ENCODE data around the gene KRT75. TPM values are rescaled to one million over a fixed set of nuclear protein-coding genes. Genes with fewer than 3 reads are reported as not detected.

Gene KRT75
- total RNA-seq, 1 donor from 2014 or later, result not detected

DNA sequence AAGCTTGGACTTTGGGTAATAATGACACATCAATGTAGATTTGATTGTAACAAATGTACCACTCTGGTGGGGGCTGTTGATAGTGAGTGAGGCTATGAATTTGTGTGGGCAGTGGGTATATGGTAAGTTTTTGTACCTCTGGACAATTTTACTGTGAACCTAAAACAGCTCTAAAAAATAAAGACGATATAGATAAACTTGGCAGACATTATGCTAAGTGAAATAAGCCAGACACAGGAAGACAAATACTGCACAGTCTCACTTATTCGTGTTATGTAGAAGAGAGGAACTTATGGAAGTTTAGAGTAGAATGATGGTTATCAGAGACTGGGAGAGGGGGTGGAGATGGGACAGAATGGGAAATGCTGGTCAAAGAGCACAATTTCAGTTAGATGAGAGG, 30.7 kb upstream of the KRT75 start:
- H2AFZ ChIP-seq (replicated peaks), result no peak overlapping the region
- H3K27me3 Mint-ChIP-seq (ENCODE audit: insufficient read depth, low read depth), result peaks cover 2% of the 10 kb centered on the region

DNA sequence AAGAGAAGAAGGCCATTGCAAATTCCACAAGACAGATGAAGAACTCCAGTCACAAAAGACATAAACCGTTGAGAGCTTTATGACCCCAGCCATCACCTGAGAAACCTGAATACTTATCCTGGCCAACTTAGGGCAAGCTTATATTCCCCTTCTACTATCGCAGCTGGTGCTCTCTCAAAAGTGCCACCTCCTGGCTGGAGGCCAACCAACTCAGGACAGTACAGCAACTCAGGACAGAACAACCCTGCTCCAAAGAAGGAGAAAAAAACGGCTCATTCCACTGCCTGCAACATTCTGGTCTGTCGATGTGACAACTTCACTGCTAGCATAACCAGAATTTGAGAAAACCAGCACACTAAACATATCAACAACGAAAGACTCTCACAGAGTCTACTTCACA, 27.5 kb upstream of the KRT75 start:
- H3K27me3 Mint-ChIP-seq (ENCODE audit: insufficient read depth, low read depth), result no peaks in the 10 kb centered on the region
- Histone ChIP-seq H3K4me1 (no peaks in the 10 kb centered on the region), H3K27ac (no peak overlapping the region), H4K20me1 (ENCODE audit: low read depth) (no peaks in the 10 kb centered on the region), H3K4me3 (no peak overlapping the region), H2AFZ (replicated peaks) (no peak overlapping the region), H3K9me3 (ENCODE audit: low read depth) (no peaks in the 10 kb centered on the region), H3K4me2 (no peak overlapping the region), H3F3A (ENCODE audit: low read depth) (no peaks in the 10 kb centered on the region), H3K27me3 (no peaks in the 10 kb centered on the region), H3K36me3 (no peaks in the 10 kb centered on the region), H3K9ac (no peak overlapping the region), H3K79me2 (ENCODE audit: low read depth) (no peaks in the 10 kb centered on the region)
- no peak for TF ChIP-seq EZH2phosphoT487 (IDR thresholded peaks at IDR 0.05)
- TF ChIP-seq, protein P1, sequence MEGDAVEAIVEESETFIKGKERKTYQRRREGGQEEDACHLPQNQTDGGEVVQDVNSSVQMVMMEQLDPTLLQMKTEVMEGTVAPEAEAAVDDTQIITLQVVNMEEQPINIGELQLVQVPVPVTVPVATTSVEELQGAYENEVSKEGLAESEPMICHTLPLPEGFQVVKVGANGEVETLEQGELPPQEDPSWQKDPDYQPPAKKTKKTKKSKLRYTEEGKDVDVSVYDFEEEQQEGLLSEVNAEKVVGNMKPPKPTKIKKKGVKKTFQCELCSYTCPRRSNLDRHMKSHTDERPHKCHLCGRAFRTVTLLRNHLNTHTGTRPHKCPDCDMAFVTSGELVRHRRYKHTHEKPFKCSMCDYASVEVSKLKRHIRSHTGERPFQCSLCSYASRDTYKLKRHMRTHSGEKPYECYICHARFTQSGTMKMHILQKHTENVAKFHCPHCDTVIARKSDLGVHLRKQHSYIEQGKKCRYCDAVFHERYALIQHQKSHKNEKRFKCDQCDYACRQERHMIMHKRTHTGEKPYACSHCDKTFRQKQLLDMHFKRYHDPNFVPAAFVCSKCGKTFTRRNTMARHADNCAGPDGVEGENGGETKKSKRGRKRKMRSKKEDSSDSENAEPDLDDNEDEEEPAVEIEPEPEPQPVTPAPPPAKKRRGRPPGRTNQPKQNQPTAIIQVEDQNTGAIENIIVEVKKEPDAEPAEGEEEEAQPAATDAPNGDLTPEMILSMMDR (IDR thresholded peaks at IDR 0.05), result no peak
- TF ChIP-seq EZH2 (IDR thresholded peaks at IDR 0.05), result no peak
- H3K4me1 Mint-ChIP-seq, result no peaks in the 10 kb centered on the region
- no peak for DNase-seq (ENCODE audit: low spot score)
- no peak overlapping the region for H3K27ac Mint-ChIP-seq
- no peak overlapping the region for H3K4me3 Mint-ChIP-seq
- H3K36me3 Mint-ChIP-seq, result no peaks in the 10 kb centered on the region
- H3K9me3 Mint-ChIP-seq, result no peaks in the 10 kb centered on the region

More for the DNA sequence above, 30.7 kb upstream of the KRT75 start:
- no peak for DNase-seq (ENCODE audit: low spot score)
- Histone ChIP-seq H3K4me3 (no peak overlapping the region), H3K27me3 (no peaks in the 10 kb centered on the region), H3K4me2 (no peak overlapping the region), H4K20me1 (ENCODE audit: low read depth) (no peaks in the 10 kb centered on the region), H3K4me1 (no peaks in the 10 kb centered on the region), H3F3A (ENCODE audit: low read depth) (no peaks in the 10 kb centered on the region), H3K36me3 (no peaks in the 10 kb centered on the region), H3K79me2 (ENCODE audit: low read depth) (no peaks in the 10 kb centered on the region), H3K27ac (no peak overlapping the region), H3K9me3 (ENCODE audit: low read depth) (no peaks in the 10 kb centered on the region), H3K9ac (no peak overlapping the region)
- Mint-ChIP-seq H3K9me3 (no peaks in the 10 kb centered on the region), H3K4me3 (no peak overlapping the region), H3K27ac (no peak overlapping the region), H3K36me3 (no peaks in the 10 kb centered on the region), H3K4me1 (no peaks in the 10 kb centered on the region)
- TF ChIP-seq EZH2 (IDR thresholded peaks at IDR 0.05) (no peak), EZH2phosphoT487 (IDR thresholded peaks at IDR 0.05) (no peak)
- TF ChIP-seq, protein P1 (IDR thresholded peaks at IDR 0.05), result no peak

DNA sequence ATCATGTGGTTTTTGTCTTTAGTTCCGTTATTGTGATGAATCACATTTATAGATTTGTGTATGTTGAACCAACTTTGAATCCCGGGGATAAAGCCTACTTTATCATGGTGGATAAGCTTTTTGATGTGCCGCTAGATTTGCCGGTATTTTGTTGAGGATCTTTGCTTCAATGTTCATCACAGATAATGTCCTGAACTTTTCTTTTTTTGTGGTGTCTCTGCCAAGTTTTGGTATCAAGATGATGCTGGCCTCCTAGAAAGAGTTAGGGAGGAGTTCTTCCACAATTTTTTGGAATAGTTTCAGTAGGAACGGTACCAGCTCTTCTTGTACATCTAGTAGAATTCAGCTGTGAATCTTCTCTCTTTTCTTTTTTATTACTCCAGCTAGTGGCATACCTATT, 24.7 kb upstream of the KRT75 start:
- no peaks in the 10 kb centered on the region for H3F3A ChIP-seq (ENCODE audit: low read depth)
- no peaks in the 10 kb centered on the region for H4K20me1 ChIP-seq (ENCODE audit: low read depth)
- no peak overlapping the region for H3K9ac ChIP-seq
- DNase-seq (ENCODE audit: low spot score), result no peak
- H3K27ac ChIP-seq, result no peak overlapping the region
- no peaks in the 10 kb centered on the region for H3K9me3 ChIP-seq (ENCODE audit: low read depth)
- H3K4me2 ChIP-seq, result no peak overlapping the region
- H3K36me3 Mint-ChIP-seq, result no peaks in the 10 kb centered on the region
- H3K36me3 ChIP-seq, result no peaks in the 10 kb centered on the region
- no peaks in the 10 kb centered on the region for H3K79me2 ChIP-seq (ENCODE audit: low read depth)
- H3K27me3 ChIP-seq, result no peaks in the 10 kb centered on the region
- H2AFZ ChIP-seq (replicated peaks), result no peak overlapping the region
- TF ChIP-seq, protein P1 (IDR thresholded peaks at IDR 0.05), result no peak
- TF ChIP-seq EZH2phosphoT487 (IDR thresholded peaks at IDR 0.05) (no peak), EZH2 (IDR thresholded peaks at IDR 0.05) (no peak)
- H3K27me3 Mint-ChIP-seq (ENCODE audit: insufficient read depth, low read depth), result peaks cover 5% of the 10 kb centered on the region
- H3K4me1 Mint-ChIP-seq, result peaks cover 7% of the 10 kb centered on the region
- no peak overlapping the region for H3K4me3 ChIP-seq
- no peaks in the 10 kb centered on the region for H3K9me3 Mint-ChIP-seq
- H3K4me3 Mint-ChIP-seq, result no peak overlapping the region
- no peak overlapping the region for H3K27ac Mint-ChIP-seq
- peaks cover 5% of the 10 kb centered on the region for H3K4me1 ChIP-seq

Measured in neural progenitor cell (in vitro differentiated cells).